ENCODE results near the gene RAPGEF3.

RAPGEF3 gene

GRCh38 chr12:47785887-47786661 is 27.4 kb upstream of the RAPGEF3 start:
- Histone ChIP-seq H3K27me3 (ENCODE audit: low read depth) (no peaks in the 10 kb centered on the region), H3K4me3 (no peak overlapping the region), H3K36me3 (replicated peaks) (peaks cover 65% of the 10 kb centered on the region), H3K9me3 (no peaks in the 10 kb centered on the region), H3K4me1 (no peaks in the 10 kb centered on the region)
- no peak for DNase-seq (ENCODE audit: low spot score in 2 of 2)
- in situ Hi-C loops (cut with MboI; ENCODE audit: low sequenced_read_pairs), result no loop called here

- no peak for DNase-seq (ENCODE audit: low spot score in 2 of 2)
- H3K36me3 ChIP-seq (replicated peaks), result peaks cover 68% of the 10 kb centered on the region
- H3K9me3 ChIP-seq, result no peaks in the 10 kb centered on the region
- H3K27me3 ChIP-seq (ENCODE audit: low read depth), result no peaks in the 10 kb centered on the region
- H3K4me1 ChIP-seq, result no peaks in the 10 kb centered on the region
- in situ Hi-C loops (cut with MboI; ENCODE audit: low sequenced_read_pairs), result no loop called here
- no peak overlapping the region for H3K4me3 ChIP-seq
Observed at GRCh38 chr12:47785036-47785886, 26.6 kb upstream of the RAPGEF3 start.

GRCh38 chr12:47783821-47784819 is 25.4 kb upstream of the RAPGEF3 start:
- DNase-seq (ENCODE audit: low spot score in 2 of 2), result no peak
- in situ Hi-C loops (cut with MboI; ENCODE audit: low sequenced_read_pairs), result no loop called here
- H3K9me3 ChIP-seq, result no peaks in the 10 kb centered on the region
- H3K27me3 ChIP-seq (ENCODE audit: low read depth), result no peaks in the 10 kb centered on the region
- no peak overlapping the region for H3K4me3 ChIP-seq
- H3K4me1 ChIP-seq, result peaks cover under 1% of the 10 kb centered on the region; the same call in 1 of the 2 replicates
- H3K36me3 ChIP-seq (replicated peaks), result peaks cover 59% of the 10 kb centered on the region

GRCh38 chr12:47783024-47783755 is 24.5 kb upstream of the RAPGEF3 start:
- peaks cover 7% of the 10 kb centered on the region for H3K4me1 ChIP-seq
- no peaks in the 10 kb centered on the region for H3K9me3 ChIP-seq
- H3K4me3 ChIP-seq, result no peak overlapping the region
- DNase-seq (ENCODE audit: low spot score in 2 of 2), result no peak
- peaks cover 50% of the 10 kb centered on the region for H3K36me3 ChIP-seq (replicated peaks)
- in situ Hi-C loops (cut with MboI; ENCODE audit: low sequenced_read_pairs), result no loop called here
- no peaks in the 10 kb centered on the region for H3K27me3 ChIP-seq (ENCODE audit: low read depth)

GRCh38 chr12:47782372-47782770 is 23.7 kb upstream of the RAPGEF3 start:
- peaks cover 7% of the 10 kb centered on the region for H3K4me1 ChIP-seq
- DNase-seq (ENCODE audit: low spot score in 2 of 2), result no peak
- H3K9me3 ChIP-seq, result no peaks in the 10 kb centered on the region
- no peak overlapping the region for H3K4me3 ChIP-seq
- no peaks in the 10 kb centered on the region for H3K27me3 ChIP-seq (ENCODE audit: low read depth)
- in situ Hi-C loops (cut with MboI; ENCODE audit: low sequenced_read_pairs), result no loop called here
- H3K36me3 ChIP-seq (replicated peaks), result peaks cover 42% of the 10 kb centered on the region

- Histone ChIP-seq H3K9me3 (no peaks in the 10 kb centered on the region), H3K4me1 (peaks cover 7% of the 10 kb centered on the region), H3K4me3 (no peak overlapping the region), H3K27me3 (ENCODE audit: low read depth) (no peaks in the 10 kb centered on the region), H3K36me3 (replicated peaks) (peaks cover 41% of the 10 kb centered on the region)
- DNase-seq (ENCODE audit: low spot score in 2 of 2), result no peak
- in situ Hi-C loops (cut with MboI; ENCODE audit: low sequenced_read_pairs), result no loop called here
Observed at GRCh38 chr12:47781479-47782371, 23.0 kb upstream of the RAPGEF3 start.

GRCh38 chr12:47779943-47780504 is 21.3 kb upstream of the RAPGEF3 start:
- Histone ChIP-seq H3K4me3 (no peak overlapping the region), H3K36me3 (replicated peaks) (peaks cover 25% of the 10 kb centered on the region), H3K27me3 (ENCODE audit: low read depth) (no peaks in the 10 kb centered on the region), H3K4me1 (peaks cover 7% of the 10 kb centered on the region), H3K9me3 (no peaks in the 10 kb centered on the region)
- DNase-seq (ENCODE audit: low spot score in 2 of 2), result no peak
- in situ Hi-C loops (cut with MboI; ENCODE audit: low sequenced_read_pairs), result loop anchor here (10.0 kb wide), 2 partner anchors 65 to 125 kb away; no protein-coding TSS in a partner anchor

- DNase-seq (ENCODE audit: low spot score in 2 of 2), result peak; percentile 70 to 94
- Histone ChIP-seq H3K36me3 (replicated peaks) (peaks cover 19% of the 10 kb centered on the region), H3K4me1 (peaks cover 12% of the 10 kb centered on the region), H3K27me3 (ENCODE audit: low read depth) (no peaks in the 10 kb centered on the region), H3K9me3 (no peaks in the 10 kb centered on the region), H3K4me3 (no peak overlapping the region)
- in situ Hi-C loops (cut with MboI; ENCODE audit: low sequenced_read_pairs), result loop anchor here (10.0 kb wide), 2 partner anchors 65 to 125 kb away; no protein-coding TSS in a partner anchor
Observed at GRCh38 chr12:47779301-47779942, 20.7 kb upstream of the RAPGEF3 start.

GRCh38 chr12:47778881-47779280 is 20.2 kb upstream of the RAPGEF3 start:
- Histone ChIP-seq H3K36me3 (replicated peaks) (peaks cover 15% of the 10 kb centered on the region), H3K27me3 (ENCODE audit: low read depth) (no peaks in the 10 kb centered on the region), H3K4me1 (peaks cover 15% of the 10 kb centered on the region), H3K9me3 (no peaks in the 10 kb centered on the region), H3K4me3 (no peak overlapping the region)
- in situ Hi-C loops (cut with MboI; ENCODE audit: low sequenced_read_pairs), result loop anchor here (10.0 kb wide), 2 partner anchors 64 to 124 kb away; no protein-coding TSS in a partner anchor
- no peak for DNase-seq (ENCODE audit: low spot score in 2 of 2)

GRCh38 chr12:47777741-47778558 is 19.3 kb upstream of the RAPGEF3 start:
- peaks cover 15% of the 10 kb centered on the region for H3K4me1 ChIP-seq
- H3K9me3 ChIP-seq, result no peaks in the 10 kb centered on the region
- no peaks in the 10 kb centered on the region for H3K27me3 ChIP-seq (ENCODE audit: low read depth)
- no peak overlapping the region for H3K4me3 ChIP-seq
- peaks cover 15% of the 10 kb centered on the region for H3K36me3 ChIP-seq (replicated peaks)
- in situ Hi-C loops (cut with MboI; ENCODE audit: low sequenced_read_pairs), result loop anchor here (10.0 kb wide), 2 partner anchors 63 to 123 kb away; no protein-coding TSS in a partner anchor
- no peak for DNase-seq (ENCODE audit: low spot score in 2 of 2)

All from HAP-1 (cell line).